Measurements from ENCODE around the gene AKR7A2.

The AKR7A2 gene

DNA sequence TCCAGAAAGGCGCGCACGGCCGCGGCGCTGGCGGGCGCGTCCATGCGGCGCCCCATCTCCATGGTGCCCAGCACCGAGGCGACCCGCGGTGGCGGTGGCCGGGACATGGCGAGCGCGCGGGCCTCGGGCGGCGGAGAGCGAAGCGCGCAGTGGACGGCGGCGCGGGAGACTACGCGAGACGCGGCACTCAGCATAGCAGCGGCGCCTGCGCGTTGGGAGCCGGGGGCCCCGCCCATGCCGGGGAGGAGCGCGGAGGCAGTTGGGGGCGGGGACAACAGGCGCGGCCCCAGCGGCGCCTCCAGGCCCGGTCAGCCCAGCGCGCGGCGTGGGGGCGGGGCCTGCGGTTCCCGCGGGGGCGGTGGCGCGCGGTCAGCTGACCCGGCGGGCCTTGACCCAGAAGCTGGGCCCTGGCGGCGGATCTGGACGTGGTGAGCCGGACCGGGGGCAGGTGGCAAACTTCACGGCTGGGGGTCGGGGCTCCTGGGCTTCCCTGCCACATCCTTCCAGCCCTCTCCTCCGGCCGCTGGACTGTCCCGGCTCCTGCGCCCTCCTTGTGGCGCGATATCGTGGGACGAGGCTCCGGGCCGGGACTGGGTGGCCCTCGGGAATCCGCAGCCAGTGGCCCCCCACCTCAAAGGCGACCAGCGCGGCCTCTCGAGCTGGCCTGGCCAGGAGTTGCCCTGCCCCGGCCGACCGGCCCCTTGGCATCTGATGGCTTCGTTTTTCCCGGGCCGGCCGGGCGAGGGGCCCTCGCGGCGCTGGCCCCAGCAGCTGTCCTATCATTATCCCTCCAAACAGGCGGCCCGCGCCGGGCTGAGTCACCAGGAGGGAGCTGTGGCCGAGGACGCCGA lies at the start of gene AKR7A2, which contains the start of gene SLC66A1:
AKR7A2 (minus strand) TSS at position 214 of the 851 bp plus-strand sequence; CDS start at position 194, 20 bp downstream.
SLC66A1 (plus strand) TSS at position 396 of the 851 bp plus-strand sequence. CDS start 5,352 bp downstream, outside the sequence.
- peak; percentile 23 for DNase-seq

DNA sequence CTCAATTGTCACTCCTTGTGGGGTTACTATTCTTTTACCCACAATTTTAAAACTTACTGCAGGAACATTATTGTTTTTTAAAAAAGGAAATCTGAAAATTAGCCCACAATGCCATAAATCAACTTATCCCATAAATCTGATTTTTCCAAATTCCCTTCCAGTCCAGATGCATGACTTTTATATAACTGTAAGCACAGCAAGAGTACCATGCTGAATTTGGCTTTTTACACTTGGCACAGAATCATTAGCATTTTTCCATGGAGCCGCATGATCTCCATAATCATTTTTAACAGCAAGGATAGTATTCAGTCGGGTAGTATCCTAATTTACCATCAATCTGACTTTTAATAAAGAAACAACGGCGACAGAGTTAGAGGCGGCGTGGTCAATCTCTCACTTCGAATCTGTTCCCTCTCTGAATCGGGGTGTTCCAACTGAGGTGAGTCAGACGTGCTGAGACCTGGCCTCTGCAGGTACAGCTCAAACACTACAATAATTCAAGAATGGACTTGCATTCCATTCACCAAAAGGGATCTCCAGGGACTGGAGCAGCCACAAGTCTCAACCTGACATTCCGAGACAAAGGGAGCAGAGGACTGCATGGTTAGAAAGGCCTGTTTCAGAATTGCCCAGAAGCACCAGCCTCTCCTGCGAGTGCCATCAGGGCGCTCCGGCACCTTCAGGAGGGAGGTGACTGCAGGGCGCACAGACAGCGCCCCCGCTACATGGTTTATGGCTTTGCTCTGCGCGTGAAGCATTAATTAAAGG lies 49.1 kb upstream of the AKR7A2 start:
- DNase-seq: no peak

DNA sequence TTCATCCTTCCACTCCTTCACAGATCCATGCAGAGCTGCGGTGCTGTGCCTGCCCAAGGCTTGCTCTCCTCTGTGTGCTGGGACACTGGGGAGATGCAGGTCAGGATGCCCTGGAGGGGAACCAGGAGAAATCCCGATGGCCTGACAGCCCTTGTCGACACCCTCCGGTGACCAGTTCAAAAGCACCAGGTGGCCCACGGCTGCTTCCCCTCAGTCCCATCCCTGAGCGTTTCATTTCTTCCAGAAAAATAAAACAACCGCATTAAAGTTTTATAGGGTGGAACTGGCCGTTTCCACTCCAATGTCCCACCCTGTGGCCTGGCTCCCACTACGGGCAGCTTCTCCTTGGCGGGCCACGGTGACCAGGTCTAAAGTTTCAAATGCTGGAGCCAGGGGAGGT lies 48.5 kb upstream of the AKR7A2 start:
- no peak for DNase-seq

DNA sequence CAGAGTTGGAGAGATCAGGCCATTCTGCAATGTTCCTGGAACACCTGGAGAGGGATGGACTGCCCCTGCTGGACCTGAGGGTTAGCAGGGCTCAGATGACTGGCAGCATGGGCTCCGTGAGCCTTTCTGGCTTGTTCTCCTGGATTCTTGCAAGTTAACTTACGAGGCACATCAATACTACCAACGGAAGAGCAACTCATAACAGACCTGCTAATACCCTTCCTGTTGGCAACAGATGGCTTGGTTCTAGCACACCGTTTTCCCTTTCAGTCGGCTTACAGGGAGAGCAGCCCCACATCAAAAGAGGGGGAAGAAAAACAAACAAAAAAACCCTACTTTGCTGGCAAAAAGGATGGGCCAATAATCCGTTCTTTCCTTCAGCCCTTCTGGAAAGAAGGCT lies 48.1 kb upstream of the AKR7A2 start:
- no peak for DNase-seq

DNA sequence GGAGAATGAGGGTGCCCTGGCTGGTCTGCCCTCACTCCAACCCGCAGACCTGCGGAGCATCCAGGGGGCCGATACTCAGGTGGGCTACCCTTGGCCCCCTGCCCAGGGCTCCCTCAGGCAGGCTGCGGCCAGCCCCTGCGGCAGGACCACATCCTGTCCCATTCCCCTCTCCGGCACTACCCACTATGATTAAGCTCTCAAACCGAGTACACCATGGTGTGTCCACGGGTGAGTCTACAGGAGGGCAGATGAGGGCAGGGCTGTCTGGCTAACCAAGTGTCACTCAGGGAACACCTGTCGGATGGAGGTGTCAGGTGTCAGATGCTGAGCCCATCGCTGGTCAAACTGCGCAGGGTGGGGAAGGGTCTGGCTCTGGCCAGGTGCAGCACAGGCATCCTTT lies 47.4 kb upstream of the AKR7A2 start:
- no peak for DNase-seq

DNA sequence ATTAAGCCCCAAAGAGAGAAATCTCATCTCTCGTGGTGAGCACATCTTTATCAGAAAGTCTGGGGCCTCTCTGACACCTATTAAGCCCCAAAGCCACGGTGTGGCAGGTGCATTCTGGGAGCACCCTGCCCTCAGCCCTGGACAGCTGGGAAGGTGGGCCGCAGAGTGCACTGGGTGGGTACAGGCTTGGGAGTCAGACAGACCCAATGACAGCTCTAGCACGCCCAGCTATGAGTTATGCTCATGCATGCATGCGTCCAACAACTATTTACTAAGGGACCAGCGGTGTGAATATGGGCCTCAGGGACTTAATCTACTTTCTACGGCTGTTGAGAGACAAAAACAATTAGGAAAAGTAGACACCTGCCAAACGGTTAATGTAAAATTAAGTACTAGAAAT lies 46.8 kb upstream of the AKR7A2 start:
- DNase-seq: no peak

DNA sequence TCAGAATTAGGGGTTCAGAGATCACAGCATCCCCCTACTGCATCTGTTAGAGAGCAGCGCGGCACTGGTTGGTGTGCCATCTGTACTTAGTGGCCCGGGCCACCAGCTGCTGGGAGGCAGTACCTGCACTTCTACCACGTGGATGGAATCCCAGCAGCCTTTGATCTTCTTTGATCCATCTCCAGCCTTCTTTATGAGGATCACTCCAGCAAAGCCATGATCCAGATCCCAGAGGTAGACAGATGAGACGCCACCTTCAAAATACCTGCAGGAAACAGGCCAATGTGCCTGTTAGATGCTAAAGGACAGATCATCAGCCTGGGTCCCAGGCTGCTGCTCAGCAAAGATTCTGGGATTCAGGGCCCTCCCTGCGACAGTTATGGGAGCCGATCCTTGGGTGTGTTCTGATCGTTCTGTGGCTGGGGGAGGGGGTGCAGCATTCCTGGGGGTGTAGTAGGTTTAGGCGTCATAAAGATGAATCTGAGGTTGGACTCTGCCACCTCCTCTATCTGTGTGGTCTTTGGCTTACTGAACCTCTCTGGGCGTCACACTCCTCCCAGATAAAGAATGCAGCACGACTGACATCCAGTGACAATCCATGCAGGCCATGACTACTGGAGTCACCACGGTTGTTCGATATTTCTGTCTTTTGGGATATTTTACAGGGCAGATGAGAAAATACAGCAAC lies 45.5 kb upstream of the AKR7A2 start:
- no peak for DNase-seq

DNA sequence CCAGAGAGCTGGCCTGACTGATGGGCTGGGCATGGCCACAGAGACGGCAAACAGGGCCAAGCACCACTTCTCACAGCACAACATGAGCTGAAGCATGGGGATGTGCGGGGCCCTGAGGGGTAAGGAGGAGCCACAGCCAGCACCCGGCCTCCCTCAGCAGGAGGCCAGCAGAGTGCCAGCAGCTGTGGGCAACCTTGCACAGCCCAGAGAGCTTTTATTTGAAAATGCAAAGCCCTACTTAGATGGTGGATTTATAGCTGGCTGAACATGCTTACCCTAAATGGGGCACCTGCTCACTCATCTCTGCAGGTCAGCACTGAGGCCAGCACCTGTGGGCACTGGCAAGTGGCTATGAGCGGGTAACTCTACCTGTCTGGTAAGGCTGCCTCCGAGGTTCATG lies 44.3 kb upstream of the AKR7A2 start:
- DNase-seq: no peak

DNA sequence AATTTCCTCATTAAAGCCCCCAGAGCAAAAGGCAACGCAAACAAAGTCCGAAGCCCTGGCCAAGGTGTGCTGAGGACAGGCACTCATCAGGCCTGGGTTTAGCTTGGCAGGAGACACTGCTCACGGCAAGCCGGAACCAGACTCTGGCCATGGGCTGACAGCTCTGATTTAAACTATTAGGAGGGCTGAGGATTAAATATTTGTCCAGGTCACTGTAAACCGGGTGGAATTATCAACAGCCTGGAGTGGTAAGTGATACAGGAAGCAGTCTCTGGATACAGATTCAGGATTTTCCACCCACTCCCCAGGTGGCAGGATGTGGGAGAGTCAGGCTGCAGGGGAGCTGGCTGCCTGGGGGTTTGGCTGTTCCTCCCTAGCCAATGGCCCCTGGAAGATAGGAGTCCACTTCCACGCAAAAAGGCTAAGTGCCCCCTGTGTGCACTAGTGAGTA lies 42.6 kb upstream of the AKR7A2 start:
- no peak for DNase-seq

DNA sequence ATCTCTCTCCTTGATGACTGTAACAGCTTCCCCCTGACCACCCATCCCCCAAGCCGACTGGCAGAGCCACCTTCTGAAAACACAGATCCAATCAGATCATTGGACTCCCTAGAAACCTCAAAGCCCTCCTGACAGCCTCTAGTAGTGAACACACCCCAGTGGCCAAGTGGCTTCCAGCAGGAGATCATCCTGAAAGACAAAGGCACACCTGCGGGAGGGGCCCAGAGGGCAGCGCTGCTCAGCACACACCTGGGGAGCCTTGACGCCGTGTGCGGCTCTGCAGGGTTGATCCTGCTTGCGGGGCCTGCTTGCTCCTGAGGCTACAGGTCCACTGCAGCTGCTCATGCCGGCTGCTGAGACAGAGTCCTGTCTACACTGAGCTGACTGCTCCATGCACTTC lies 41.7 kb upstream of the AKR7A2 start:
- no peak for DNase-seq

DNA sequence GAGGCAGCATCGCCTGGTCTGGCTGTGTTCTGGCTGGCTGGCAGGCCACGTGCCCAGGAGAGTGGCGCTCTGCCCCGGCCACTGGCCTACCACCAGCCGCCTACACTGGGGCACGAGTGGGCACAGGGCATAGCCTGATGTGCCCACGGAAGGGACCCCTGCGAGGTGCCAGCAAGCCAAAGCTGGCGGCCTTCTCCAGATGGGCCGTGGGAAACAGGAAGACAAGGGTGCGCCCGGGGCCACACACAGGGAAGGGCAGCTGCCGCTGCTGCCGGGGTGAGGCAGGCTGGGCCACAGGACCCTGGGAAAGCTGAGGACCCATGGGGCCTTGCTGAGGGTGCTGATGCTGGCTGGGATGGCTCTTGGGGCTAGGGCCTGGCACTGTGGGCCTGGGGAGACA lies 40.9 kb upstream of the AKR7A2 start:
- no peak for DNase-seq

DNA sequence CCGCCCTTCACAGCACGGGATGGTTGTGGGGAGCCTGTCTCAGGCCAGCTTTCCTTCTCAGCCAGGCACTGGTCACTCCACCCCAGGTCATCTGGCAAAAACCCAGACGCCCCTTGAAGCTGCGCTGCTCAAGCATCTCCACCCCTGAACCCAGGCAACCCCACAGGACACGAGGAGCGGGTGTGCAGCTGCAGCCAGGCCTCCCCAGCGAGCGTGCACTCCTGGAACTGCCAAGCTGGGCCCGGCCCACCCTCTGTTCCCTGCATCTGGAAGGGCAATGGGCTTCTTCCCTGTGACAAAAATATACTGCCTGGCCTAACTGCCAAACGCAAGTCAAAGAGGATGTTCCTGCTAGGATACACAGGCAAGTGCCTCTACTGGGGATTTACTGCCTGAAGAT lies 39.9 kb upstream of the AKR7A2 start:
- DNase-seq: no peak

DNA sequence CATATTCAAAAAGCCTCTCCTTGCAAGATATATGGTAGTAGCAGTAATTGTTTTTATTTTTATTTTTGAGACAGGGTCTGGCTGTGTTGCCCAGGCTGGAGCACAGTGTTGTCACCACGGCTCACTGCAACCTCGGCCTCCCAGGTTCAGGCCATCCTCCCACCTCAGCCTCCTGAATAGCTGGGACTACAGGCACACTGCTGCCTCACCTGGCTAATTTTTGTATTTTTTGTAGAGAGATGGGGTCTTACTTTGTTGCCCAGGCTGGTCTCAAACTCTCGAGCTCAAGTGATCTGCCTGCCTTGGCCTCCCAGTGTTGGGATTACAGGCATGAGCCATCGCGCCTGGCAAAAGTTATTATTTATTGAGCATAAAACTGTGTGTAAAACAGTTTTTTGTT lies 38.6 kb upstream of the AKR7A2 start:
- no peak for DNase-seq

DNA sequence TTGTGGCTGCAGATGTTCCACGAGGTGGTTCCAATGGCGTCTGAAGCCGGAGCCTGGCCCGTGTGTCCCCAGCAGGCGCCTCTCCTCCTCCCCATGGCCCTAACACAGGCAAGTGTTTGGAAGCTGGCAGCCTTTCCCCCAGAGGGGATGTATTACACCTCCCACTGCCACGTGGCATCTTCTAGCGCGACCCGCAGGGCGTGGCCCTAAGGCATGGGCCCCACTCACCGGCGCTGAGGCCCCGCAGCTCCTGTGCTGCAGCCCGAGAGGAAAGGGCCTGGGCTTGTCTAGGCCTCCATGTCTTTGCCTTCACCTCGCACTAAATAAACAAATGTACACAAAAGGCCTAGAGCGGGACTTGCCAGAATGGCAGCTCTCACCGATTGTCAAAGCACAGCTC lies 38.1 kb upstream of the AKR7A2 start:
- DNase-seq: no peak

DNA sequence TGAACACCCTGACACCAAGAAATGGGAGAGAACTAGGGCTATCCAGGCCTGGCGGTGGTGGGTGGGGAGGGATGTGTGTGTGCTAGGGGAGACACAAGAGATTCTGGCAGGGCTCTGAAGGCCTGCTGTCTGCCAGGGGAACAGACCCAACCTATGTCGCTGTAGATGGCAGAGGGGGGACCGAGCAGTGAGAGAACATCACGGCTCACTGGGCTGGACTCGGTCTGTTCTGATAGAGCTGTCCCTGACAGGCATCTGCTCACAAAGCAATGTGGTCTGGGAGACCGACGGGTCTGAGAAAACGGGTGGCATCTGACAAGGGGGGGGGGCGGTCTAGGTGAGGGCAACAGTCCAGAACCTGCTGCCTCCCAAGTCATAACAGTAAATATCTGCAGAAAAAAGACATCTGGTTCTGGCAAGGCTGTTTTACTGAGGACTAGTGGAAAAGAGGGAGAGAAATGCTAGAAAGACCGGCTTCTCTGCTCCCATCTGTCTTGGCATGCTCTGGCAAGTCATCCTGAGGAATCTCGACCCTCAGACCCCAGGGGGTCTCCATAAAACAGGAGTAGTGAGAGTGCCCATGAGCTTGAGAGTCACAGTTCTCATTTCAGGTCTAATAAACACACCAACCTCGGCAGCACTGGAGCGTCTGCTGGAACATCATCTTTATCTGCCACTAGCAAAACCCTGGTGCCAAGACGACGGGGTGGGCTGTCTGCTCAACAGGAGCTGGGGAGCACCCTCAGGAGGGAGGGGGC lies 36.7 kb upstream of the AKR7A2 start:
- DNase-seq: no peak

DNA sequence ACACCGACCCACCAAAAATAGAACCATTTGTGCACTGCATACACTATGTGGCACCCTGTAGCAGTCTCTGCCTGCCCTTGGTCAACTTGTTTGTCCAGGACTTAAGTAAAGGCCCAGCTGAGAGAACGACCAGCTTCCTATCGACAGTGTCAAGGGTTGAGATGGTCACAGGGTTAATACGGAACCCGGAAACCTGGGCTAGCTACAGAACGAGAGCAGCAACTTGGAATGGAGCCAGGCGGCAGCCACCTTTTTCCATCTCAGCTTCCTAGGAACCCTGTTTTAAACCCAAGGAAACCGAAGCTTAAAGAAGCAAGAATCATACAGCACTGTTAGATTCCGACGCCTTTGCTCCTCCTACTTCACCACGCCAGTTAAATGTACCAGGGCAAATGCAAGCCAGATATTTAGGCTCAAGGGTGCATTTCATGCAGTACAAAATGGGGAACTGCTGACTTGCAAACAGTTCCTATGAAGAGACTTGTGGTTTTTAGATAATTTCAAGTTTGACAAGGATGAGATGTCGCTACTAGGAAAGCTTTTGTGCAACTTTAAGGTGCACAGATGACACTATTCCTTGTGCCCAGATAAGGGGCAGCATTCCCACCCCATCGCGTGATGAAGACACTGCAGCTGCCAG lies 35.7 kb upstream of the AKR7A2 start:
- DNase-seq: no peak

DNA sequence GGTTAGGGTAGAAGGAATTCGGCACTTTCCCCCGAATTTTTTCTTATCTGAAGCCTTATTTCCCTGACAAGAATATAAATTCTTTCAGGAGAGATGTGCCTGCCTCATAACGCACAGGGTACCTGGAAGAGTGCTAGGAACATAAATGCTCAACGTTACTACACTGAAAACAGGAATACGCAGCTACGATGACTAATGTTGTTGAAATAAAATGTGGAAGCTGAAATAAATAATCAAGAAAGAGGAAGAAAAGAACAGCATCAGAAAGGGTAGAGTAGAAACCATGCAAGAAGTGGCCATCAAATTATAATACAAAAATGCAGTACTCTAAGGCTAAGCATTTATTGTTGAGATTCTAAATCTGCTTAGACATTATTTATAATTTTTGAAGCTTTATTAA lies 34.1 kb upstream of the AKR7A2 start:
- DNase-seq: no peak

DNA sequence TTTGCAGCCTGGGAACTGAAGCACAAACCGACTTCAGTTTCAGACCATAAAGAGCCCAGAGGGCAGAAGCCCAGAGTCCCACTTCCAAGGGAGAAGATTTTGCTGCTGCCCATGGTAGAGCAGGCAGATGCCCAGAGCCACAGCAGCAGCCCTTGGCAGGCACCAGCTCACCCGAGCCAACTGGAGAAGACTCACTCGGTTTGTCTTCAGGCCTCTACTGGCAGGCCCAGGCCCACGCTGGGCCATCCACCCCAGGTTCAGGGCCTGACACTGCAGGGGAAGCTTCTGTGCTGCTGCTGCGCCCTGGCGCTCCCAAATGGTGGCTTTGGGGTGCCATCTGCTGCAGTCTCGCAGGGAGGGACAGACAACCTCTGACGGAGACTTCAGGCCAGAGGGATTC lies 33.4 kb upstream of the AKR7A2 start:
- no peak for DNase-seq

DNA sequence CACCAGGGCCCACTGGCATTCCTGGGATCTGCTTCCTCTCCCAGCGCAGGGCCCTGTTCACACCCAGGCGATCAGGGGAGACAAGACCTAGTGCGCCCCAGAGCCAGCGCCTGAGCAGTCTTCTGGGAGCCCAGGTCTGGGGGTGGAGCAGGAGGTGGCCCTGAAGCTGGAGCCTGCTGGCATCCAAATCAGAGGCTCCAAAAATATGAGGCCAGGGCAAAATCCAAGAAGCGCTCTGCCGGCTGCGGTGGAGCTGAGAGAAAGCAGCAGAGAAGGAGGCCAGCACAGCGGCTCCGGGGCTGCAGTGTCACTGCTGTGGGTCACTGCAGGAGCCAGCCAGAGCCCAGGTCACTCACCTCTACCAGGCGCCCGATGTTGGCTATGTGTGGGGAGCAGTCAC lies 32.9 kb upstream of the AKR7A2 start:
- DNase-seq: no peak

DNA sequence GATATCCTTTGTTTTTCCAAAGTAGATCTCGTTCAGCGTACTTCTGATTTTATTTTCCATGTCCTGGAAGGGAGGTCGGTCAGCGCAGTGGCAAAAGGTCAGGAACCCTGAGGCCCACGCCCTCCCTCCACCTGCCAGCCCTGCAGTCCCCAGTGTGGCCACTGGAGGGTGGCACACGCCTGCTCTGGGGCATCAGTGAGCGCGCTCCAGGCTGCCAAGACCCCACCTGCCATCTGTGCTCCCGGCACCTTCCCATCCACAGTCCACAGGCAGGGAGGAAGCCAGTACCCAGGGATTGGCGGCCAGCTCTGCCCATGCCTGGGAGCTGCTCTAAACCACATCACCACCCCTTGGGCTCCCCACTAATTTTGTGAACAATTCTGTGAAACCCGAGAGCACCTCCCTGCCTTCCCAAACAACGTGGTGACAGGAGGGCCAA lies 32.4 kb upstream of the AKR7A2 start:
- DNase-seq: no peak

DNA sequence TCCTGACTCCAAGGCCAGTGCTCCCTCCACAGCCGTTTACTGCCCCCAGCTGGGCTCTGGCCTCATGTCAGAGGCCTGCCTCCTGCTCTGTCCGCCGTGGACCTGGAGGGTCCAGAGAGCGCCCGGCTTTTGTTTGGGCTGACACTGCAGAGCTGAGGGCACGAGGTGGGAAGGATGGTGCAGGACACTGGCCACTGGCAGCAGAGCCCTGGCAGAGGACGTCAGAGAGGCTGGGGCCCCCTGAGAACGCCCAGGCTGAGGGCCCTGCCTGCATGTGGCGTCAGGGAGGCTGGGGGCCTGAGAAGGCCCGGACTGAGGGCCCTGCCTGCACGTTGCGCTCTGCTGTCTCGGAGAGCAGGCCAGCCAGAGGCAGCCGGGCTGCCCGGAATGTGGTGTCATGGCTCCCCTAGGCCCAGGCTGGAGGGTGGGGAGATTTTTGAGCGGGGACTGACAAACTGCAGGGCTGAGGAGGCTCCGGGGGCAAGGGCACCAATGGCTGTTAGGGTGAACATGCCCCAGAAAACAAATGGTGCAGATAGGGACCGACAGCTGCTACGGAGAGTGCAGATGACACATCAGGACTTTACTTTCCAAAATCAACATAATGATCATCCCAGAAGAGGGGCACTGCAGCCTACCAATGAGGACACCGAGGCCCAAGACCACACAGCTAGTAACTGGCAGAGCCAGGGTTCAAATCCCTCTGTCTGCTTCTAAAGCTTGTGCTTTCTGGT lies 31.8 kb upstream of the AKR7A2 start:
- no peak for DNase-seq

Data from NCI-H1436 treated with DMSO at 0.1 percent for 48 hours (cell line).